ENCODE measurements around the gene CNIH2.

GRCh38 chr11:66262696-66263095, 15.3 kb upstream of the CNIH2 start:
- no peak for TF ChIP-seq CTCF (IDR thresholded peaks at IDR 0.05)
- no peak for TF ChIP-seq POLR2A (IDR thresholded peaks at IDR 0.05)

Data from thyroid gland (tissue), 4 donors.